Testis (tissue), 2 donors: ENCODE results near the gene XPNPEP3.

Source experiments
- CTCF ChIP-seq, 3 experiments: fragments of 450-650 bp in 2 of 3; fragments of 200-600 bp in 1 of 3; sonication (generic) in 1 of 3; IDR thresholded peaks; one replicate each; pipeline ENCODE4 v1.5.1; 2016 to 2019; ENCODE audit warnings: antibody characterized with exemption in 3 of 3, mild to moderate bottlenecking in 2 of 3, moderate library complexity in 1 of 3
- POLR2A ChIP-seq: fragments of 450-650 bp; IDR thresholded peaks from one replicate; pipeline ENCODE4 v1.6.1; 2017; ENCODE audit warnings: antibody characterized with exemption, mild to moderate bottlenecking, moderate library complexity

- no peak for TF ChIP-seq CTCF (IDR thresholded peaks at IDR 0.05)
- TF ChIP-seq POLR2A = no peak
Observed at GRCh38 chr22:40889116-40889515, 32.2 kb downstream of the XPNPEP3 start.
